Esophagus muscularis mucosa (tissue), 4 donors: ENCODE data around the gene SLC35F6. TPM values are rescaled to one million over a fixed set of nuclear protein-coding genes. Genes with fewer than 3 reads are reported as not detected.

ENCODE experiments used
- DNase-seq: peaks from one replicate; pipeline ENCODE4 v3.0.0-alpha.2; 2017; ENCODE audit errors: extremely low spot score
- H3K27ac ChIP-seq, 4 donors: fragments of 200-600 bp; sonication (generic); replicated peaks in 1 of 4; 1 replicate in 3 of 4; 2 replicates in 1 of 4; pipeline ENCODE4 v1.5.1; 2016 to 2019; ENCODE audit warnings: mild to moderate bottlenecking in 1 of 4
- H3K27me3 ChIP-seq, 4 donors: fragments of 200-600 bp; sonication (generic); one replicate each; pipeline versions ENCODE4 v1.5.1 to v1.6.0; 2016 to 2019
- H3K36me3 ChIP-seq, 4 donors: fragments of 200-600 bp; sonication (generic); one replicate each; pipeline ENCODE4 v1.5.1; 2016 to 2019
- H3K4me1 ChIP-seq, 4 donors: fragments of 200-600 bp; sonication (generic); one replicate each; pipeline ENCODE4 v1.5.1; 2016 to 2019
- H3K4me3 ChIP-seq, 4 donors: fragments of 200-600 bp; sonication (generic); 1 replicate in 2 of 4; 2 replicates in 2 of 4; pipeline ENCODE4 v1.5.1; 2016 to 2019; ENCODE audit warnings: mild to moderate bottlenecking in 4 of 4, moderate library complexity in 1 of 4
- H3K9me3 ChIP-seq, 4 donors: fragments of 200-600 bp; sonication (generic); 1 replicate in 3 of 4; 2 replicates in 1 of 4; pipeline ENCODE4 v1.5.1; 2016 to 2019
- EP300 ChIP-seq: sonication (generic); formaldehyde crosslinking; IDR thresholded peaks from one replicate; pipeline ENCODE4 v1.6.1; 2017; ENCODE audit warnings: antibody characterized with exemption
- POLR2A ChIP-seq: fragments of 450-650 bp; IDR thresholded peaks from one replicate; pipeline ENCODE4 v1.6.1; 2017; ENCODE audit warnings: antibody characterized with exemption, moderate library complexity, mild to moderate bottlenecking, low read depth
- POLR2AphosphoS5 ChIP-seq, 2 donors: sonication (generic); formaldehyde crosslinking; IDR thresholded peaks; one replicate each; pipeline ENCODE4 v1.6.1; 2017; ENCODE audit warnings: antibody characterized with exemption in 2 of 2
- WGBS: methylation state at CpG from one replicate; pipeline ENCODE4 v1.1.5; 2018; 5-methylcytosine and 5-hydroxymethylcytosine counted together
- intact Hi-C: fragments of 100-400 bp; cut with DNase I; formaldehyde crosslinking; loops from one replicate; pipeline ENCODE4 v1.15.1; 2023
- total RNA-seq, 4 donors: library from RNA; depleted of rRNA; stranded (reverse); fragments of >200 nt; gene quantifications; one replicate each; pipeline versions ENCODE4 v1.1.0 to v1.2.1, GENCODE V29; 2016
- TF ChIP-seq, protein P1 (sequence below), 3 experiments: fragments of 200-600 bp in 2 of 3; fragments of 450-650 bp in 1 of 3; sonication (generic) in 2 of 3; IDR thresholded peaks; one replicate each; pipeline ENCODE4 v1.5.1; 2017 to 2019; ENCODE audit warnings: antibody characterized with exemption in 3 of 3, mild to moderate bottlenecking in 2 of 3, moderate library complexity in 1 of 3

Gene SLC35F6
- total RNA-seq, 4 donors from 2014 or later: 31.6 to 50.7 (median 41.3) TPM

DNA sequence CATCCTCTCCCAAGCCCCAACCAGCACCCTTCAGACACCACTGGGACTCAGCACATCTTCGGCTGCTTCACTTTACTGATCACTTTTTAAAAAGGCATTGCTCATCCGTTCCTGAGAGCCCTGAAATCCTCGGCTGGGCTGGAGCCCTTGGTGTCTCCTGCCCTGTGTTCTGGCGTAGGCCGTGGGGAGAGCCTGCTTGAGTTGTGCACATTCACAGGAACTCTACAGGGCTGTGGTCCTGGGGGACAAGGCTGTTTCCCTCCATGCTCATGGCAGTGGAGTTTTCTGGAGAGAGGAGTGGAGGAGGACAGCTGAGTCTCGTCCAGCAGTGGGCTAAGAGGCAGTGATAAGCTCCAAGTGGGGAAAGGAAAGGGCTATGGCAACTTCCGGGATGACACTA lies 37.7 kb downstream of the SLC35F6 start:
- 97% methylated on average over 7 of the region's 7 CpGs for WGBS
- no peak for DNase-seq
- H3K36me3 ChIP-seq: no peaks in the 10 kb centered on the region
- H3K9me3 ChIP-seq: no peaks in the 10 kb centered on the region
- TF ChIP-seq POLR2AphosphoS5 (IDR thresholded peaks at IDR 0.05) (no peak), EP300 (no peak), POLR2A (no peak)
- TF ChIP-seq, protein P1, sequence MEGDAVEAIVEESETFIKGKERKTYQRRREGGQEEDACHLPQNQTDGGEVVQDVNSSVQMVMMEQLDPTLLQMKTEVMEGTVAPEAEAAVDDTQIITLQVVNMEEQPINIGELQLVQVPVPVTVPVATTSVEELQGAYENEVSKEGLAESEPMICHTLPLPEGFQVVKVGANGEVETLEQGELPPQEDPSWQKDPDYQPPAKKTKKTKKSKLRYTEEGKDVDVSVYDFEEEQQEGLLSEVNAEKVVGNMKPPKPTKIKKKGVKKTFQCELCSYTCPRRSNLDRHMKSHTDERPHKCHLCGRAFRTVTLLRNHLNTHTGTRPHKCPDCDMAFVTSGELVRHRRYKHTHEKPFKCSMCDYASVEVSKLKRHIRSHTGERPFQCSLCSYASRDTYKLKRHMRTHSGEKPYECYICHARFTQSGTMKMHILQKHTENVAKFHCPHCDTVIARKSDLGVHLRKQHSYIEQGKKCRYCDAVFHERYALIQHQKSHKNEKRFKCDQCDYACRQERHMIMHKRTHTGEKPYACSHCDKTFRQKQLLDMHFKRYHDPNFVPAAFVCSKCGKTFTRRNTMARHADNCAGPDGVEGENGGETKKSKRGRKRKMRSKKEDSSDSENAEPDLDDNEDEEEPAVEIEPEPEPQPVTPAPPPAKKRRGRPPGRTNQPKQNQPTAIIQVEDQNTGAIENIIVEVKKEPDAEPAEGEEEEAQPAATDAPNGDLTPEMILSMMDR (IDR thresholded peaks at IDR 0.05): no peak
- intact Hi-C loops: no loop called here
- no peaks in the 10 kb centered on the region for H3K27me3 ChIP-seq
- no peak overlapping the region for H3K4me3 ChIP-seq
- no peaks in the 10 kb centered on the region for H3K4me1 ChIP-seq
- no peak overlapping the region for H3K27ac ChIP-seq

DNA sequence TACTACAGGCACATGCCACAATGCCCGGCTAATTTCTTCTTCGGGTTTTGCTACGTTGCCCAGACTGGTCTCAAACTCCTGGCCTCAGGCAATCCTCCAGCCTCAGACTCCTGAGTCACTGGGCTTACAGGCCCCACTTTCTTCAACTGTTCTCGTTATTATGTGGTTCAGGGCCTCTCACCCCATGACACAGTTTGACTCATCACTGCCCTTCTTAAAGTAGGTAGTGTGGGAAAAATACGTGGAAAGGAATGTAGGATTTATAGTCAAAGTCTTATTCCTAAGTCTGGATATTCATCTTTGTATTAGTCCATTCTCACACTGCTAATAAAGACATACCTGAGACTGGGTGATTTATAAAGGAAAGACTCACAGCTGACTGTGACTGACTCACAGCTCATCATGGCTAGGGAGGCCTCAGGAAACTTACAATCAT lies 41.2 kb downstream of the SLC35F6 start:
- WGBS: 79% methylated on average over 5 of the region's 5 CpGs
- Histone ChIP-seq H3K4me1 (no peaks in the 10 kb centered on the region), H3K9me3 (no peaks in the 10 kb centered on the region), H3K36me3 (no peaks in the 10 kb centered on the region), H3K4me3 (no peak overlapping the region), H3K27me3 (no peaks in the 10 kb centered on the region), H3K27ac (no peak overlapping the region)
- no peak for DNase-seq
- intact Hi-C loops: no loop called here
- TF ChIP-seq EP300: no peak
- no peak for TF ChIP-seq POLR2A
- TF ChIP-seq, protein P1 (IDR thresholded peaks at IDR 0.05): no peak

DNA sequence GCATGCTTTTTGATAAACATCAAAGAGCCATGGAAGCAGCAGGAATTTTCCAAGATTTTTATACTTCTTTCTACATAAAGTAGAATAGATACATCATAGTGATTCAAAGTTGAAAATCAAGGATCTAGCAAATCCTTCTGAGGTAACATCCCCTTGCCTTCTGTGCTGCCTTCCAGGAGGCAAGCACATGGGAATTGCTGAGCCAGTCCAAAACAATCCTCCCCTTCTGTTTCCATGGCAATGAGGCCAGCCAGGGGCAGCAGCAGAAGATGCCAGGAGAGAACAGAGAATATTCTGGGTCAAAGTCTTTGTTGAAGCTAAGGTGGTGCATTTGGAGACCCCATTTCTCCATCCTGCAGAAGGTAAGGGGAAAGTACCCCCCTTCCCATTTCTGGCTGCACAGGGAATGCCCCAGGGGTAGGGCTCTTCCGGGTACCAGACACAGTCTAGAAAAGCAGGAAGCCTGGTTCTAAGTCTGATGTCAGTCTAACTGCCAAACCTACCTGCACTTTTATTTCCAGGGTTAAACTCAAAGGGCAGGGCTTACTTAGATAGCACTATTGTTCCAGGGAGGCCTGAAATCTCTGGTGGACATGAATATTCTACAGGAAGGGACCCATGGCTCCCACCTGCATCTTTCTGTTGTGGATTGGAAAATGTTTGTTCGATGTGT lies 43.8 kb downstream of the SLC35F6 start:
- 46% methylated on average over 2 of the region's 2 CpGs for WGBS
- Histone ChIP-seq H3K4me1 (no peaks in the 10 kb centered on the region), H3K27ac (no peak overlapping the region), H3K27me3 (peaks cover 0 to 12% (median 0%) of the 10 kb centered on the region in 4 donors), H3K9me3 (no peaks in the 10 kb centered on the region), H3K4me3 (no peak overlapping the region), H3K36me3 (no peaks in the 10 kb centered on the region)
- DNase-seq: no peak
- intact Hi-C loops: no loop called here
- TF ChIP-seq EP300: no peak
- no peak for TF ChIP-seq POLR2AphosphoS5 (IDR thresholded peaks at IDR 0.05)
- TF ChIP-seq, protein P1 (IDR thresholded peaks at IDR 0.05): no peak
- TF ChIP-seq POLR2A: no peak

DNA sequence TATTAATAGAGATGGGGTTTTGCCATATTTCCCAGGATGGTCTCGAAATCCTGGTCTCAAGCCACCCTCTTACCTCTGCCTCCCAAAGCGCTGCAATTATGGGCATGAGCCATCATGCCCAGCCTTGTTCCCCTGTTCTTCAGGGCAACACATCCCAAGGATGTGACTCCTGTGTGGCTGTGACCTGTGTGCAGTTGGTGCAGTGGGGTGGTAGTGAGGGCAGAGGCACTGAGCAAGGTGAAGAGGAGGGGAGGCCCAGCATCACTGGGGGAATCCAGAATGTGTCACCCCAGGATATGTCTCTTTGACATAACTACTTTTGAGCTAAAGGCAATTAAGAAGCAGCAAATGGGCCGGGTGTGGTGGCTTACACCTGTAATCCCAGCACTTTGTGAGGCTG lies 45.1 kb downstream of the SLC35F6 start:
- no peak for DNase-seq
- intact Hi-C loops: no loop called here
- Histone ChIP-seq H3K4me1 (no peaks in the 10 kb centered on the region), H3K27me3 (peaks cover 0 to 24% (median 0%) of the 10 kb centered on the region in 4 donors), H3K9me3 (no peaks in the 10 kb centered on the region), H3K36me3 (no peaks in the 10 kb centered on the region), H3K27ac (no peak overlapping the region), H3K4me3 (no peak overlapping the region)
- 88% methylated on average over 3 of the region's 3 CpGs for WGBS
- TF ChIP-seq, protein P1 (IDR thresholded peaks at IDR 0.05): no peak
- TF ChIP-seq POLR2AphosphoS5 (IDR thresholded peaks at IDR 0.05): no peak
- no peak for TF ChIP-seq EP300
- TF ChIP-seq POLR2A: no peak
